DOHH2 (cell line): ENCODE measurements around the gene MCC.

Source experiments
- EZH2phosphoT487 ChIP-seq: fragments of 200-600 bp; sonication (generic); IDR thresholded peaks from 2 replicates; pipeline ENCODE4 v1.6.1; 2017; ENCODE audit warnings: borderline replicate concordance, mild to moderate bottlenecking, antibody characterized with exemption, low read length, moderate library complexity, mixed read lengths
- TF ChIP-seq, protein P1 (sequence below): fragments of 200-600 bp; sonication (generic); IDR thresholded peaks from one replicate; pipeline ENCODE4 v1.5.1; 2014; ENCODE audit warnings: antibody characterized with exemption, mild to moderate bottlenecking, low read depth, low read length; ENCODE audit not compliant: poor library complexity, severe bottlenecking

DNA sequence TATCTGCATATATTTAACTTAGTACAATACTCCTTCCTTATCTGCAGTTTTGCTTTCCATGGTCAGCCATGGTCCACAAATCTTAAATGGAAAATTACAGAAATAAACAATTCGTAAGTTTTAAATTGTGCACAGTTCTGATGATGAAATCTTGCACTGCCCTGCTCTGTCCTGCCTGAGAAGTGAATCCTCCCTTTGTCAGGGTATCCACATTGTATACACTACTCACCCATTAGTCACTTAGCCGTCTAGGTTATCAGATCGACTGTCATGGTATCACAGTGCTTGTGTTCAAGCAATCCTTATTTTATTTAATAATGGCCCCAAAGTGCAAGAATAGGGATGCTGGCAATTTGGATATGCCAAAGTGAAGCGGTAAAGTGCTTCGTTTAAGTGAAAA lies 16.9 kb upstream of the MCC start:
- TF ChIP-seq, protein P1, sequence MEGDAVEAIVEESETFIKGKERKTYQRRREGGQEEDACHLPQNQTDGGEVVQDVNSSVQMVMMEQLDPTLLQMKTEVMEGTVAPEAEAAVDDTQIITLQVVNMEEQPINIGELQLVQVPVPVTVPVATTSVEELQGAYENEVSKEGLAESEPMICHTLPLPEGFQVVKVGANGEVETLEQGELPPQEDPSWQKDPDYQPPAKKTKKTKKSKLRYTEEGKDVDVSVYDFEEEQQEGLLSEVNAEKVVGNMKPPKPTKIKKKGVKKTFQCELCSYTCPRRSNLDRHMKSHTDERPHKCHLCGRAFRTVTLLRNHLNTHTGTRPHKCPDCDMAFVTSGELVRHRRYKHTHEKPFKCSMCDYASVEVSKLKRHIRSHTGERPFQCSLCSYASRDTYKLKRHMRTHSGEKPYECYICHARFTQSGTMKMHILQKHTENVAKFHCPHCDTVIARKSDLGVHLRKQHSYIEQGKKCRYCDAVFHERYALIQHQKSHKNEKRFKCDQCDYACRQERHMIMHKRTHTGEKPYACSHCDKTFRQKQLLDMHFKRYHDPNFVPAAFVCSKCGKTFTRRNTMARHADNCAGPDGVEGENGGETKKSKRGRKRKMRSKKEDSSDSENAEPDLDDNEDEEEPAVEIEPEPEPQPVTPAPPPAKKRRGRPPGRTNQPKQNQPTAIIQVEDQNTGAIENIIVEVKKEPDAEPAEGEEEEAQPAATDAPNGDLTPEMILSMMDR: no peak
- TF ChIP-seq EZH2phosphoT487: no peak
